HepG2 (cell line): ENCODE results near the gene FCHSD1. TPM values are rescaled to one million over a fixed set of nuclear protein-coding genes. Genes with fewer than 3 reads are reported as not detected.

Experiments
- ATAC-seq: fragments of 200-7000 bp; cut with Tn5 transposase; 3 replicates; pipeline ENCODE4 v1.9.1; 2020; ENCODE audit warnings: mild to moderate bottlenecking, moderate library complexity
- BruUV-seq: library from RNA; stranded (reverse); fragments of 400-500 nt; replicated peaks from 2 replicates; lab custom pipeline; 2021; lab: Mats Ljungman, UMichigan
- CTCF ChIA-PET: fragments of 300-600 bp; formaldehyde crosslinking; extraction: SDS; loops from one replicate; lab custom pipeline; 2021; ENCODE audit warnings: low total read pairs, inconsistent platforms, low intra/inter-chr PET ratio; lab: Yijun Ruan, JAX
- POLR2A ChIA-PET: fragments of 350-600 bp; sonication (Branson Sonifier 250); formaldehyde crosslinking; loops from one replicate; lab custom pipeline; 2020; ENCODE audit warnings: antibody characterized with exemption, inconsistent platforms; lab: Yijun Ruan, JAX
- DNase-seq: peaks from one replicate; pipeline ENCODE4 v3.0.0-alpha.2; 2015; ENCODE audit warnings: low spot score
- FAIRE-seq: peaks from 3 replicates; lab custom pipeline; 2011; peaks lifted over from hg19 to GRCh38; lab: Jason Lieb, UNC
- H2AFZ ChIP-seq: one replicate; pipeline ENCODE4 v1.6.1; 2011; ENCODE audit warnings: low read length, inconsistent platforms
- H3K27ac ChIP-seq: fragments of 300-600 bp; 3 replicates; pipeline ENCODE4 v1.8.0; 2011; ENCODE audit warnings: mixed run types, mild to moderate bottlenecking, mixed read lengths, low read length, inconsistent platforms; ENCODE audit not compliant: insufficient read depth; ENCODE audit errors: extremely low read length
- H3K27me3 ChIP-seq, 2 experiments: fragments of 200-600 bp in 1 of 2; 2 replicates in 1 of 2; 3 replicates in 1 of 2; pipeline versions ENCODE4 v1.6.0 to v1.8.0; 2011; ENCODE audit warnings: low read length in 2 of 2, mild to moderate bottlenecking in 2 of 2, moderate library complexity in 2 of 2, inconsistent platforms in 1 of 2; ENCODE audit not compliant: insufficient read depth in 2 of 2, control insufficient read depth in 1 of 2
- H3K36me3 ChIP-seq, 2 experiments: fragments of 200-600 bp in 1 of 2; replicated peaks in 1 of 2; 2 replicates in 1 of 2; 3 replicates in 1 of 2; pipeline versions ENCODE4 v1.5.1 to v1.8.0; 2011; ENCODE audit warnings: low read length in 2 of 2, inconsistent platforms in 1 of 2; ENCODE audit not compliant: insufficient read depth in 2 of 2, control insufficient read depth in 1 of 2
- H3K4me1 ChIP-seq: 2 replicates; pipeline ENCODE4 v1.5.1; 2012; ENCODE audit warnings: low read length, inconsistent platforms; ENCODE audit not compliant: insufficient read depth
- H3K4me2 ChIP-seq: 2 replicates; pipeline ENCODE4 v1.6.0; 2011; ENCODE audit warnings: low read depth, low read length, inconsistent platforms
- H3K4me3 ChIP-seq, 3 experiments: fragments of 200-600 bp in 1 of 3; sonication (generic), shearing (Covaris generic) in 1 of 3; replicated peaks in 1 of 3; 2 replicates each; pipeline ENCODE4 v1.5.1; 2011 to 2016; ENCODE audit warnings: low read length in 3 of 3, inconsistent platforms in 2 of 3, low read depth in 2 of 3, mild to moderate bottlenecking in 2 of 3, control low read depth in 1 of 3, mixed read lengths in 1 of 3; ENCODE audit not compliant: insufficient read depth in 1 of 3
- H3K79me2 ChIP-seq: one replicate; pipeline ENCODE4 v1.6.1; 2011; ENCODE audit warnings: low read length, inconsistent platforms; ENCODE audit not compliant: insufficient read depth
- H3K9ac ChIP-seq: 2 replicates; pipeline ENCODE4 v1.6.0; 2011; ENCODE audit warnings: mild to moderate bottlenecking, low read depth, low read length, inconsistent platforms; ENCODE audit not compliant: insufficient read depth
- H3K9me3 ChIP-seq: 2 replicates; pipeline ENCODE4 v1.5.1; 2012; ENCODE audit warnings: mild to moderate bottlenecking, low read length
- H4K20me1 ChIP-seq: 2 replicates; pipeline ENCODE4 v1.6.0; 2011; ENCODE audit warnings: inconsistent platforms, mild to moderate bottlenecking, low read length, moderate library complexity; ENCODE audit not compliant: insufficient read depth
- DBP ChIP-seq: sonication (generic); formaldehyde crosslinking; IDR thresholded peaks from 2 replicates; pipeline ENCODE4 v1.4.0; 2020; ENCODE audit warnings: missing genetic modification reagents; ENCODE audit errors: not compliant biosample characterization
- ETV6 ChIP-seq: sonication (generic); formaldehyde crosslinking; conservative IDR thresholded peaks from 2 replicates; pipeline ENCODE4 v1.4.0; 2020; ENCODE audit warnings: missing genetic modification reagents
- MXI1 ChIP-seq: IDR thresholded peaks from 3 replicates; pipeline ENCODE4 v1.6.1; 2012; ENCODE audit warnings: low read depth, low read length, inconsistent platforms, borderline replicate concordance
- NBN ChIP-seq: fragments of 450-650 bp; conservative IDR thresholded peaks from 2 replicates; pipeline ENCODE4 v1.6.1; 2017
- PAWR ChIP-seq: sonication (generic); formaldehyde crosslinking; IDR thresholded peaks from 2 replicates; pipeline ENCODE4 v1.4.0; 2020; ENCODE audit warnings: missing genetic modification reagents, mild to moderate bottlenecking, borderline replicate concordance
- SNAPC5 ChIP-seq: sonication (generic); formaldehyde crosslinking; IDR thresholded peaks from 2 replicates; pipeline ENCODE4 v1.8.1; 2023; ENCODE audit warnings: mild to moderate bottlenecking, missing genetic modification reagents, borderline replicate concordance
- TEF ChIP-seq: sonication (generic); formaldehyde crosslinking; IDR thresholded peaks from 2 replicates; pipeline ENCODE4 v1.5.0; 2020; ENCODE audit warnings: missing genetic modification reagents
- XRCC5 ChIP-seq: fragments of 200-400 bp; formaldehyde crosslinking; optimal IDR thresholded peaks from 2 replicates; pipeline ENCODE3; 2017; ENCODE audit warnings: mild to moderate bottlenecking, low read length
- ZNF143 ChIP-seq: sonication (generic); formaldehyde crosslinking; IDR thresholded peaks from 2 replicates; pipeline ENCODE4 v1.4.0; 2020; ENCODE audit warnings: missing genetic modification reagents
- ZNF24 ChIP-seq: fragments of 450-650 bp; IDR thresholded peaks from 2 replicates; pipeline ENCODE4 v1.6.1; 2017; ENCODE audit warnings: antibody characterized with exemption, mild to moderate bottlenecking
- ZNF496 ChIP-seq: sonication (generic); formaldehyde crosslinking; IDR thresholded peaks from 2 replicates; pipeline ENCODE4 v1.8.1; 2023; ENCODE audit warnings: mild to moderate bottlenecking, moderate library complexity, missing genetic modification reagents; ENCODE audit not compliant: insufficient replicate concordance
- ZNF512B ChIP-seq: sonication (generic); formaldehyde crosslinking; IDR thresholded peaks from 2 replicates; pipeline ENCODE4 v1.5.1; 2020; ENCODE audit warnings: missing genetic modification reagents, mild to moderate bottlenecking, borderline replicate concordance
- ZNF577 ChIP-seq: sonication (generic); formaldehyde crosslinking; IDR thresholded peaks from 2 replicates; pipeline ENCODE4 v1.4.0; 2020; ENCODE audit warnings: mild to moderate bottlenecking, low read depth, missing genetic modification reagents, borderline replicate concordance
- ZXDC ChIP-seq: sonication (generic); formaldehyde crosslinking; IDR thresholded peaks from 2 replicates; pipeline ENCODE4 v1.5.0; 2020; ENCODE audit warnings: mild to moderate bottlenecking, missing genetic modification reagents
- WGBS: methylation state at CpG from one replicate; pipeline ENCODE4 v1.1.6; 2017; ENCODE audit warnings: low lambda C conversion rate; 5-methylcytosine and 5-hydroxymethylcytosine counted together
- in situ Hi-C: cut with HindIII; loops from 2 replicates; pipeline ENCODE4 v1.10.0; 2017; ENCODE audit warnings: low pct_unique_long_range_greater_than_20kb; ENCODE audit not compliant: extremely low pct_ligation_motif_present
- intact Hi-C: fragments of 100-400 bp; cut with micrococcal nuclease; formaldehyde crosslinking; loops from one replicate; pipeline ENCODE4 v1.10.0; 2022; ENCODE audit not compliant: unreplicated experiment
- polyA plus RNA-seq, 8 experiments: library from polyadenylated mRNA; depleted of rRNA in 3 of 8; stranded (reverse) in 7 of 8; unstranded in 1 of 8; fragments of >200 nt; fragmentation: Illumina TruSeq in 4 of 8; extraction: Trizol in 4 of 8; gene quantifications; 2 replicates each; pipeline versions ENCODE4 v1.2.1 to v1.2.3, GENCODE V29; 2011 to 2016; ENCODE audit warnings: low read depth in 4 of 8, missing spikeins in 1 of 8, mixed read lengths in 1 of 8; ENCODE audit not compliant: insufficient read depth in 1 of 8
- total RNA-seq, 5 experiments: library from RNA; depleted of rRNA; stranded (reverse); fragments of >200 nt; fragmentation: Illumina TruSeq; extraction: Trizol; gene quantifications; 2 replicates each; pipeline ENCODE4 v1.2.3, GENCODE V29; 2016; ENCODE audit warnings: low read depth in 1 of 5

The FCHSD1 gene
- total and polyA plus RNA-seq, 2 of the 13 experiments (the other 11 are each of a cell fraction or from before 2014, with no cell fraction given) = 5.5 to 15.4 TPM

GRCh38 chr5:141646026-141646425 is 5.2 kb downstream of the FCHSD1 start:
- intact Hi-C loops = no loop called here
- BruUV-seq = no TSS peak
- in situ Hi-C loops = no loop called here
- TF ChIP-seq ZNF496 (no peak), TEF (CRISPR knock-in tag) (no peak), ZNF577 (no peak), SNAPC5 (CRISPR knock-in tag) (no peak), MXI1 (no peak), ETV6 (CRISPR knock-in tag) (no peak), ZNF512B (CRISPR knock-in tag) (no peak), ZNF143 (CRISPR knock-in tag) (no peak), ZNF24 (no peak), XRCC5 (no peak), ZXDC (CRISPR knock-in tag) (no peak), PAWR (CRISPR knock-in tag) (no peak), NBN (no peak), DBP (CRISPR knock-in tag) (no peak)

More at GRCh38 chr5:141646026-141646425, 5.2 kb downstream of the FCHSD1 start:
- Histone ChIP-seq H3K27me3 (no peaks in the 10 kb centered on the region), H3K79me2 (no peaks in the 10 kb centered on the region), H3K9me3 (no peaks in the 10 kb centered on the region), H3K4me3 (no peak overlapping the region), H3K4me2 (no peak overlapping the region), H3K9ac (no peak overlapping the region), H4K20me1 (no peaks in the 10 kb centered on the region), H2AFZ (no peak overlapping the region), H3K4me1 (peaks cover 10% of the 10 kb centered on the region), H3K27ac (no peak overlapping the region), H3K36me3 (peaks cover 0 to 13% of the 10 kb centered on the region in 2 experiments; a peak in 1 of 5 replicates)
- DNase-seq = no peak
- no peak for FAIRE-seq
- no peak for ATAC-seq
- POLR2A ChIA-PET = interaction anchor here (2.3 kb wide), 1 partner anchor 9 kb away, joined by 9 read pairs; the partner anchor contains the start of genes HDAC3 and RELL2
- CTCF ChIA-PET = no interaction called here
- 94% methylated on average over 6 of the region's 6 CpGs for WGBS
